ENCODE results near the gene RASL11A. TPM values are rescaled to one million over a fixed set of nuclear protein-coding genes. Genes with fewer than 3 reads are reported as not detected.
"Not testable (repeated sequence)": the region's sequence is repeated elsewhere in the genome, so short reads cannot be mapped to it uniquely, and the experiment has no call there.

Gene RASL11A
- polyA plus RNA-seq, 3 donors, result 27.2 to 33.9 (median 30.9) TPM

DNA sequence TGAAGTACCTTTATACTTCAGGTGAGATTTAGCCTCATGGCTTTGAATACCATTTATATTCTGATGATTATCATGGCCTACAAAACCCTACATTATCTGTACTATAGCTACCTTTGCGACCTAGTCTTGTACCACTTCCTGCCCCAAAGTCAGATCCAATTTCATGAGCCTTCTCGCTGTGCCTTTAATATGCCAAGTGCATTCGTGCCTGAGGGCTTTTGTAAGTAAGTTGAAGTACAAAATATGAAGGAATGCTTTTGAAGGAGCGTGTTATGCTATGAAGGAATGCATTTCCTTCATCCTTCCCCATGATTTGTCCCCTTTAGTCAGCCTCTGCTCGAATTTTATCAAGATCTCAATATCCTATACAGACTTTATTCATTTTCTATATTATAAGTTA, 9.2 kb upstream of the RASL11A start:
- no peak for DNase-seq

DNA sequence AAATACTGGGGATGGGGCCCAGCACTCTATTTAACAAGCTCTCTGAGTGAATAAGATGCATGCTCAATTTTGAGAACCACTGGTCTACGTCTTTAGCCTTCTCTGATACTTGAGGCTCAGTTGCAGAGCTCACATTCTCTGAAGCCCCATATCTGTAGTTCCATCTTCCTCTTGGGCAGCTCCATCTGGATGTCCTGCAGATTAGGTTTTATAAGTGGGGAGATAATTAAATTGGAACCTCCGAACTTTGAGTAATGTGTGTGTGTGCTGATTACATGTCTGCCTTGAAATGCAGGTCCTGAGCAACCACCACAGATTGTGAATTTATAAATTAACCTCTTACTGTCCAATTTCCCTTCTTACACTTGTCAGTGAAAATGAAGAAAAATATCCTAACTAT, 7.2 kb upstream of the RASL11A start:
- no peak for DNase-seq

DNA sequence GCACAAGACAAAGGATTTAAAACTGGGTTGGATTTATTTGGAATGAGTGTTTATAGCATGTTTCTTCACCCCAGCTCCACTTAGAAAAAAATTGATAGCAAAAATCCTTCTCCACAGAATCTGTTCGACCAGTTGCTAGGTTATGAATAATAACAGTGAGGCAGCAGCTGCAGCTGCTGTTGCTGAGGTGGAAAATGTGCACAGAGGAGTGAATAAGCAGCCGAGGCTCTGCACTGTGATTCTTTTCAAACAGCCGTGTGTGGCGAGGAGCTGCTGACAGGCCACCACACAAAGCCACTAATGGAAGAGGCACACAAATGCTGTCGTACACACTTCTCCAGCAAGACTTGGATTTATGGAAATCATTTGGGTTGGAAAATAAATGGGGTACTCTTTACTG, 6.4 kb upstream of the RASL11A start:
- no peak for DNase-seq

DNA sequence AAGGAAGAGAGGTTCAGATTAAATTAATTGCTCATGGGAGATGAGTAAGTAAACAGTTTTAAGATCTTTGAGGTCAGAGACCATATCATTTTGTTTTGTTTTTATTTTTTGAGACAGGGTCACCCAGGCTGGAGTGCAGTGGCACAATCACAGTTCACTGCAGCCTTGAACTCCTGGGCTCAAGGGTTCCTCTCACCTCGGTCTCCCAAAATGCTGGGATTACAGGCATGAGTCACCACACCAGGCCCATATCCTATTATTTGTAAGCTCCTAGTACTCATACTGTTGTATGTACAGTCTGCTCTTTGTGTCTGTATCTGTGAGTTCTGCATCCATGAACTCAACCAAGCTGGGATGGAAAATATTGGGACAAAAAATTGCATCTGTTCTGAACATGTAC, 6.0 kb upstream of the RASL11A start:
- no peak for DNase-seq

DNA sequence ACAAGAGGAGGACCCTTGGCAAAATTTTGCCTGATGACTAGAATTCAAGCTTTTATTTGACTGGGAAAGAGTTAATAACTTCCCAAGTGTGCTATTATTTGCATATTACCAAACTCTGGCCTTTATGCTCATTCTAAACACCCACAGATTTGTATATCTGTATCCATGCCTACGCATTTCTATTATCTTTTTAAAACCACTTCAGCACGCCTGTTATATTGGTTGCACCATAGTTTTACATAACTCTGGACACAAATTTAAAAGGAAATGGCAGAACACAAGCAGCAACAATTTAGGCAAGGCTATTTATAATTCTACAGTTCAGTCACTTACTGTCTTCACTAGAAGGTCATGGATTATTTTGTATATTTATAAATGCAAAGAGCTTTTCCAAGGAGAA, 3.7 kb upstream of the RASL11A start:
- DNase-seq, result no peak

DNA sequence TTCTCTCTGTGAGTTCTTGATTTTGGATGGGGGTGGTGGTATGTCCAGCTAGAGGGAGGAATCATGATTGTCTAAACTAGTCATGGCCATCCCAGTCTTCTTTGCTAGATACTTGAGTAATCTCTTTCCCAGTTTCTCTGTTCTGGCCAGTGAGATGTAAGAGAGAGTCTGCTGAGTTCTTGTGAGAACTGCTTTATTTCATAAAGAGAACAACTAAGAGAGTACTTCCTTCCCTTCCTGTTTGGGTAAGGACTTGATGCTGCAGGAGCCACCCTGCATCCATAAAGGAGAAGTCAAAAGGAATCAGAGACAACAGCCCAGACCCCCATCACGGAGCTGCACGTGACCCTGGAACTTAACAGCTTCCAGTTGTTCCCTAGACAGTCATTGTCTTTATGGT, 3.0 kb upstream of the RASL11A start:
- DNase-seq, result no peak

DNA sequence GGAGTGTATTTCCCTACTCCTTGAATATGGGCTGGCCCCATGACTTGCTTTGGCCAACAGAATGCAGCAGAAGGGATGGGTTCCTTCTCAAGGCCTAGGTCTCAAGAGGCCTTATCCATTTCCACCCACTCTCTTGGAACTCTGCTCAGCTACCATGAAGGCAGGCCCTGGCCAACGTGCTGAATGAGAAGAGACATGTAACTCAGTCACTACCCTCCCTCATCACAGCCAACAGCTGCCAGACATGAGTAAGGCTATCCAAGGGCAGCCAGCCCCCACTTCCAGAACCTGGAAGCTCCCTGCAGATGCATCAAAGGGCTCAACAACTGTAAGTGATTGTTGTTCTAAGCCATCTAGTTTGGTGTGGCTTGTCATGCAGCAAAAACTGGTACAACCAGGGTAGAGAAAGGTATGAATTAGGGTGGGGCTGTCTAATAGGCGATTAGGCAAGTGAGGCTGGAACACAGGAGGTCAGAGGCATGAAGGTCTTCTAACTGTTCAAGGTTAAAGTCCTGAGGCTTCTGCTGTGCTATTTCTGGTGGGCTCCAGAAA, 1.4 kb upstream of the RASL11A start:
- DNase-seq, result no peak

DNA sequence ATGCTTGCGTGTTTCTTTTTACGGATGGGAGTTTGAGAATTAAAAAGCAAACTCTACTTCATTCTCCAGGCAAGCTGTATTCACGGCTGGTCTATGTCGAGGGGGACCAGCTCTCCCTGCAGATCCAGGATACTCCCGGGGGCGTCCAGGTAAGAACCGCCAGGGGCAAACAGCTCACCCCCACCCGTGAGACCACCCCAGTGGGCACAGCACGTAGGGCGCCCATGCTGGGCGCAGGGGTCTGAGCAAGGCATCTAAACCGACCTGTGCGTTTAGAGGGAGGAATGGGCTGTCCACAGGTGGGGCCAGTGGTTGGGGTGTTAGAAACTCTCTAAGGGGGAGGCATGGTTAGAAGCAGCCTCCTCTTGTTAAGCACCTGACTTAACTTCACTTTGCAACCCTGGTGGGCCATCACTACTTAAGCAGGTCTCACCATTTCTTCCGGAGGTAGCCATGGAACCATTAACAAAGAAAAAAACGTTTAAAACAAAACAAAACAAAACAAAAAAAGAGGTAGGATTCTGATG, 1.0 kb downstream of the RASL11A start:
- DNase-seq, result no peak

DNA sequence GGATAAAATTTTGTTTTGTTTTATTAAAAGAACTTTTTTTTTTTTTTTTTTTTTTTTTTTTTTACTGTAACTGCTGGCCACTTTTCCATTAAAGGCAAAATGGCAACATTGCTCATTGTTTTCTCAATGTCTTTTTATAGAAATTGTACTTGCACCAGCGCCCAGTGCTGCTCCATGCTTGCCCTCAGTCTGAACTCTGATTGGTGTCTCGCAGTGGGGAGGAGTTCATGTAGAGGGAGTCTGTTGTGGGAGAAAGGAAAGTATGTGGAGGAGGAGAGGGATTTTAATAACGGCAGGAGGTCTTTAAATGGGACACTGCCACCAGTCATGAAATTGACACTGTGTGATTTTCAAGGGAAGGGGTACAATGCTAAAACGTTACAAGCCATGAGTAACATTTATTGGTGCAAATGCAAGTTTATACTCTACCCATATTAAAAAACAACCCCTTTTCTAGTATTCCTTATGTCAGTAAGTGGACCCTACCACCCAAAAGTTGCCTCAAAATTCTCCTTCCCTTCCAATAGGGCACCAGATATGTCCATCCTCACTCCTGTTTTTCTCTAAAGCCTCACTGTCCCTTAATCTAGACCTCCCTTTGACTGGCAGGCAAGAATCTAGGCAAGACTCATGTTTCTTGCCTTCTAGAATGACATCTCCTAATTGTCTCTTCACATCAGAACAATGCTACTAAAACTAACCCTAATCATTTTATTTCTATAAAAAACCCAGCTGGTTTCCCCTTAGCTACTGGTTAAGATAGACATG, 3.2 kb downstream of the RASL11A start:
- no peak for DNase-seq

DNA sequence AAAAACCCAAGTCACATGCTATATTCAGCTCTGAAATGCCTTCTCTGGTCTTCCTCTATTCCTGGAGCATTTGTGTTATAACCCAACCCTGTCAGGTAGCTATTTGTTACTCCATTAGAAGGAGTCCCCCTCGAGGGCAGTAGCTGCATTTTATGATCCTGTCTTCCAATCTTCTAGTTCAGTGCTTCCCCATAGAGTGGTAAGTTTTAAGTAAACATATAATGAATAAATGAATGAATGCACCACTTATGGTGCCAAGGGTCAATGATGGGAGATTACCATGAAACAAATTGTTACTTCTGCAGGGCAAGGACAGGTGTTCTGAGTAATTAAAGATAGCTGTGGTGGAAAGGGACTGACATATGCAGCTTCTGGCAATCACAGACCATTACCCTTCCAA, 4.0 kb downstream of the RASL11A start:
- no peak for DNase-seq

DNA sequence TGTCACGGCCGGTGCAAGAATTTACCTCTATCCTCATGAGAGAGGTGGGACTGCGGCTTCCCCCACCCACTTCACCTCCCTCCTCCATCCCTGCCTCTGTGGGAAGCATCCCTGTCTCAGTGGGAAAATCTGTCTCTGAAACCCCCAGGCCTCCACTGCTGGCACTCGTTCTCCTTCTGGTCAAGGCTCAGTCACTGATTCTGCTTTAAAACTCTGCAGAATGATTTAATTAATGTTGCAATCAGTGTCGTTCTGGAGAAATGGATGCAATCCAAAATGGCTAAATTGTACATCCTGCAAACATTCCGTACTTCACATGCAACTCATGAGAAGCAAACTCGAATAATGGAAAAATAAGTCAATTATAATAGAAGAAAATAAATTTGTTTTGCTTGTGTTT, 5.6 kb downstream of the RASL11A start:
- no peak for DNase-seq

DNA sequence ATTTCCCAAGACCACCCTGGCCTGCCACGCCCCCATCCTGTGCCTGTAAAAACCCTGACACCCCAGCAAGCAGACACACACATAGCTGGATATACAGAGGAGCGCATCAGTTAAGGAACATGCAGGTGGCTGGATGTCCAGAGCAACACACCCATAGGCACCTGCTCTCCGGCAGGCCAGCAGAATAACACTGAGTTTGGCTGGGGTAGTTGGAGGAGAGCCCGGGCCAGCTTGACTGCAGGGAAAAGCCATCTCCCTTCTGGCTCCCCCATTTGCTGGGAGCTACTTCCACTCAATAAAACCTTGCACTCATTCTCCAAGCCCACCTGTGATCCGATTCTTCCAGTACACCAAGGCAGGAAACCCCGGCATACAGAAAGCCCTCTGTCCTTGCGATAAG, 8.9 kb downstream of the RASL11A start:
- DNase-seq, result no peak

DNA sequence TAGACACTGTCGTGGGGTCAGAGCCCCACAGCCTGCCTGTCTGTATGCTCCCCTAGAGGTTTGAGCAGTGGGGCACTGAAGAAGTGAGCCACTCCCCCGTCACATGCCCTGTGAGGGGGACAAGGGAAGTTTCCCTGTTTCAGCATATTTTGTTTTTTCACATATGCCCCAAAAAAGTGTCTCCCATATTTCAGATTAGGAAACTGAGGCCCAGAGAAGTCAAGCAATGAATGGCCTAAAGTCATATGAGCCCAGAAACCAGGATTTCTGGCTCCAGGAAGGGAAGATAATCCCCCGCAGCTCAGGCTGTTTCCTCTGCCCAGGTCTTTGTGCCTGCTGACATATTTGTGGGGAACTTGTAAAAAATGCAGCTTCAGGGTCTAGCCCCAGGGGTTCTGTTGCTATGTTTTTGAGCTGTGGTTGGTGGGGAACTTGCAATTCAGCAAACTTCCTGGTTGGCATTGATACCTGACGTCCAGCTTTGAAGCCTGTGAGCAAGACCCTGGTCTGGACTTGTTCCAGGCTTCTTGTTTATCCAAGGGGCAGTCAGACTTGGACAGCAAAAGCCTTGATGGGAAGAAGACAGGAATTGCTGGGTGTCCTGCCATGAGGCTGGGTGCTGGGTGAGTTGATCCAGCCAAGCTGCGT, 9.5 kb downstream of the RASL11A start:
- no peak for DNase-seq

DNA sequence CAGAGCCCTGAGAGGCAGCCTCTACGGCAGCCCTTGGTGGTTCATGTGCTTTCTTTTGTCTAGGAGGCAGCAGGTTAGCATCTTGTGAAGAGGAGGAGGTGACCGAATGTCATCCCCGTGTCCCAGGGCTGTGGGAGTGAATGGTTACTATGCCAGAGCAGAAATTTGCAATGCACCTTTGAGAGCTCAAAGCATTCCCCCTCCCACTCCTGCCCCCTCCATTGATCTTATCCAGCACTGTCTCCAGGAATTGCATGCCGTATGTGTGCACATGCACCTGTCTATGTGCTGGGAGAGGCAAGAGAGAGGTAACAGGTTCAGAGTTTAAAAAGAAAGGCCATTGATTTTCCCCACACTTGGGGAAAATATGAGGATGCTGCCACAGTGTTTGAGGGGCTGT, 10.2 kb downstream of the RASL11A start:
- no peak for DNase-seq

DNA sequence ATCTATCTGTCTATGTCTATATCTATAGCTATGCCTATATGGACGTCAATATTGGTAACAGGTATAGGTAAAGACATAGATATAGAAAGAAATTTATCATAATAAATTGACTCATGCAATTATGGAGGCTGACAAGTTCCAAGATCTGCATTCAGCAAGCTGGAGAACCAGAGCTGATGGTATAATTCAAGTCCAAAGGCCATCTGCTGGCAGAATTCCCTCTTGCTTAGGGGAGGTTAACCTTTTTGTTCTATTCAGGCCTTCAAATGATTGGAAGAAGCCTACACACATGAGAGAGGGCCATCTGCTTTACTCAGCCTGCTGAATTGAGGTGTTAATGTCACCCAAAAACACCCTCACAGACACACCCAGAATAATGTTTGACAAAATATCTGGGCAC, 10.8 kb downstream of the RASL11A start:
- DNase-seq, result no peak

DNA sequence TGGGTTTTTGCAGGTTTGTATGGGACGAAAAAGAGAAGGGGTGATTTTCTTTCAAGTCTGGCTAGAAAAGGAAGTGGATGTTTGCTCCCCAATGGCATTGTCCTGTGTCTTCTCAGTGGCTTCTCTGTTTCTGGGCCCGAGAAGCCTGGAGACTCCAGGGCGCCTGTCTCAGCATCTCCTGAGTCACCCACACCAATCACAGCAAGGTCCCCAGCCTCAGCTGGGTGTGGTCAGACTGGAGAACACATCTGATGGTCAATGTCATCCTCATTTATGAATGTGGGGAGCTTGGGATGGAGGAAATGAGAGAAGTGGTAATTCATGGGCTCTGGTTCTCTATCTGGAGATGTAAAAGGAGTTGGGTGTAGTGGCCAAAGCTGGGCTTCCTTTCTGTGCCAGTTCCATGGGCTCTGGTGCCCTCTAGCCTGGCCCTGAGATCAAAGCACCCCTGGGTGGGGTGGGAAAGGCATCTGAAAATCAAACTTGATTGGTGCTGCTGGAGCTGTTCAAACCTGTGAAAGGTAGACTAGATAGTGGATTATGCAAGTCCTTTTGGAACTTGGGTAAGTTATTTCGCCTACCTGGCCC, 13.4 kb downstream of the RASL11A start:
- DNase-seq, result no peak

DNA sequence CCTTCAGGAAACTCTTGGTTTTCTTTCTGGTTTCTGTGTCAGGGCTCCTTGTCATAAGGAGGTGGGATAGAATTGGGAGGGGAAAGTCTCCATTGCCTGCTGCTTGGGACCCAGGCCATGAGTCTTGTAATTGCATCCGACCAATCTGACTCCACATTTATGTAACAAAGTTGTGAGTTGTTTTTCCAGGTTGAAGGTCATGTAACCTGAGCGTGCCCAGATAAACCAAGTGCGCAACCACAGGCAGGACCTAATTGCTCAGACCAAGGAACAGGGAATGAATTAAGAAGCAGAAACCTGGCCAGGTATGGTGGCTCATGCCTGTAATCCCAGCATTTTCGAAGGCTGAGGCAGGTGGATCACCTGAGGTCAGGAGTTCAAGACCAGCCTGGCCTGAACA, 17.8 kb downstream of the RASL11A start:
- no peak for DNase-seq

DNA sequence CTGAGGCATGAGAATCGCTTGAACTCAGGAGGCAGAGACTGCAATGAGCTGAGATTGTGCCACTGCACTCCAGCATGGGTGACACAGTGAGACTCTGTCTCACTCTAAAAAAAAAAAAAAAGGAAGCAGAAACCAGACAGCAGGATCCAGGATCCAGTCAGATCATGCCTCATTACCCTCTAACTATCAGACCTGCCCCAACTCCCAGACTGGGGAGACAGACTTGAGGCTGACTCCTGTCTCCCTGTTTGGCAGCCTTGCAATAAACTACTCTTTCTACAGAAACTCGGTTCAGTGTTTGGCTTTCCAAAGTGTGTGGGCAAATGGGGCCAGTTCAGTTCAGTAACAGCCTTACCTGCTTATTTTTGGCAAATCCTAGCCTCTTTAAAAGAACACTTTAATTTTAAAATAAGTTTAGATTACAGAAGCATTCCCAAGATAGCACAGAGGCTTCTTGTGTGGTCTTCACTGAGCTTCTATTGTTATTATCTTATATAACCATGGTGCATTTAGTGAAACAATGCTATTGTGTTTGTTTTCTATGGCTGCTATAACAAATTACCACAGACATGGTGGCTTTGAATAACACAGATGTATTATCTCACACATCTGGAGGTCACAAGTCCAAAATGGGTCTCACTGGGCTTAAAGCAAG, 18.5 kb downstream of the RASL11A start:
- no peak for DNase-seq

DNA sequence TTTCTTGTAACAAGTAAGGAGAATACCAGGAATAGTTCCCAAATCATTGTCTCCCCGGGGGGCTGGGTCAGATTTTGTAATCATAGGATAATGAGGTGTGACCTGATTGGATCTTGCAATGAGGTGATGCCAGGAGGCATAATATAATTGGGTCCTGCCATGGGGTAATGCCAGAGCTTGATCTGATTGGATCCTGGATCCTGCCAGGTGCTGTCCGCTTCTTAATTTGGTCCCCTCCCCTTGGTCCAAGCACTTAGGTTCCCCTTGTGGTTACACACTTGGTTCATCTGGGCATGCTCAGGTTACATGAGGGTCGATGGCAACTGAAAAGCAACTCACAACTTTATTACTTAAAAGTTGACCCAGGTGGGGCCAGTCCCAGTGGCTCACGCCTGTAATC, 20.1 kb downstream of the RASL11A start:
- no peak for DNase-seq

DNA sequence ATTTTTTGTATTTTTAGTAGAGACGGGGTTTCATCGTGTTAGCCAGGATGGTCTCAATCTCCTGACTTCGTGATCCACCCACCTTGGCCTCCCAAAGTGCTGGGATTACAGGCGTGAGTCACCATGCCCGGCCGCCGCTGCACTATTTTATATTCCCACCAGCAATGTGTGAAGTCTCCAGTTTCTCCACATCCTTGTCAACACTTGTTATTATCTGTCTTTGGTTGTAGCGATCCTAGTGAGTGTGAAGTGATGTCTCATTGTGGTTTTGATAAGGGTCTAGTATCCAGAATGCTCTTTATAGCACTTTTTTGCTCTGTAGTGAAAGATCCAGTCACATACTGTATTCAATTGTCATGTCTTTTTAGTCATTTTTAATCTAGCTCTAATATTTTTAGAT, 21.3 kb downstream of the RASL11A start:
- not testable (repeated sequence) for DNase-seq

DNA sequence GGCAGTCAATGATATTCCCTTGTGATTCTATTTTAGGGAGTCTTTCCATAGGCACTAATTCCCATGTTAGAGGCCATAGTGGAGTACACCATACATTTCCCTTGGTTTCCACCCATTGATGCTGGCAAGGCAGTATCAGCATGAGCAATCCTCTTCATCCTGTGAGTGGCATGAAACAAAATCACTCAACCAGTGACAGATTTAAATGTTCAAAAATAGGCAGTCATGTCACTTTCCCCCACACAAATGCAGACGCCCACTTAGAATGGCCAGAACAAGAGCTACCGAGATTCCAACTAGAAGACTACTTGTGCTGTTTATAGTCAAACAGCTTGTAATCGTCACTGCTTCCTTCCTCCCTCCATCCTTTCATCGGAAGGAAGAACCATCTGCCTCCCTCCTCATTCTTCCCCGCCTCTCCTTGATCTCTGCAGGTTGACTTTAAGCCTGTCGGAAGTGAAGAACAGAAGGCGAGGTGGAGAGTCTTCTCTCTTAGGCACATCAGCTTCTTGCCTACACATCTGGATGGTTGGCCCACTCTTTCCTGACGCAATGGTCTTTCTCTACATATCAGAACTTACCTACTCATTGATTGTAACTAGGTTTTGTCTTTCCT, 22.6 kb downstream of the RASL11A start:
- DNase-seq, result no peak
